GM12874 (cell line): Measurements from ENCODE around the gene REST.

Experiments used
- TF ChIP-seq, protein P1 (sequence below): IDR thresholded peaks from 2 replicates; pipeline ENCODE4 v1.5.1; 2011; ENCODE audit warnings: low read depth, mild to moderate bottlenecking, control low read depth, low read length, moderate library complexity; ENCODE audit not compliant: insufficient read depth

REST gene

DNA sequence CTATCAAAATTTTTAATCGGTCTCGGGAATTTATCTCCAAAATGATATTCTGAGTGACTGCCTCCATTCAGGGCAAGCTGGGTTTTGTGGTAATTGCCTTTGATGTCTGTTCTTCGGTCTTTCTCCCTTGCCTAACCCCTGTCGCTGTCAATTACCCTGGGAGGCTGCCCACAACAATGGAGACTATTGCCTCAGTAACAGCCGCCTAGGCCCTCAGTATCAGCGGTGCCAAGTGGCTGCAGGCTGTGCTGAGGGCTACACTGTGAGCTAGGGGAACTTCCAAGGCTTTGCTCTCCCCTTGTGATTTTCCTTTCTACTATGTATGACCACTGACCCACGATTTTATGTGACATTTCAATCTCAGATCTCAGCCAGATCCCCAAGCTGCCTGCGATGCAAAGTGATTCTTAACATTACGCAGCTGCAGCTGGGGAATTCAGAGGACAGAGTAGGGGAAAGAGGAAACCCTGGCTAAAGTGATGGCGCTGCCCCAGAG, 36.3 kb upstream of the REST start:
- TF ChIP-seq, protein P1, sequence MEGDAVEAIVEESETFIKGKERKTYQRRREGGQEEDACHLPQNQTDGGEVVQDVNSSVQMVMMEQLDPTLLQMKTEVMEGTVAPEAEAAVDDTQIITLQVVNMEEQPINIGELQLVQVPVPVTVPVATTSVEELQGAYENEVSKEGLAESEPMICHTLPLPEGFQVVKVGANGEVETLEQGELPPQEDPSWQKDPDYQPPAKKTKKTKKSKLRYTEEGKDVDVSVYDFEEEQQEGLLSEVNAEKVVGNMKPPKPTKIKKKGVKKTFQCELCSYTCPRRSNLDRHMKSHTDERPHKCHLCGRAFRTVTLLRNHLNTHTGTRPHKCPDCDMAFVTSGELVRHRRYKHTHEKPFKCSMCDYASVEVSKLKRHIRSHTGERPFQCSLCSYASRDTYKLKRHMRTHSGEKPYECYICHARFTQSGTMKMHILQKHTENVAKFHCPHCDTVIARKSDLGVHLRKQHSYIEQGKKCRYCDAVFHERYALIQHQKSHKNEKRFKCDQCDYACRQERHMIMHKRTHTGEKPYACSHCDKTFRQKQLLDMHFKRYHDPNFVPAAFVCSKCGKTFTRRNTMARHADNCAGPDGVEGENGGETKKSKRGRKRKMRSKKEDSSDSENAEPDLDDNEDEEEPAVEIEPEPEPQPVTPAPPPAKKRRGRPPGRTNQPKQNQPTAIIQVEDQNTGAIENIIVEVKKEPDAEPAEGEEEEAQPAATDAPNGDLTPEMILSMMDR, result no peak

DNA sequence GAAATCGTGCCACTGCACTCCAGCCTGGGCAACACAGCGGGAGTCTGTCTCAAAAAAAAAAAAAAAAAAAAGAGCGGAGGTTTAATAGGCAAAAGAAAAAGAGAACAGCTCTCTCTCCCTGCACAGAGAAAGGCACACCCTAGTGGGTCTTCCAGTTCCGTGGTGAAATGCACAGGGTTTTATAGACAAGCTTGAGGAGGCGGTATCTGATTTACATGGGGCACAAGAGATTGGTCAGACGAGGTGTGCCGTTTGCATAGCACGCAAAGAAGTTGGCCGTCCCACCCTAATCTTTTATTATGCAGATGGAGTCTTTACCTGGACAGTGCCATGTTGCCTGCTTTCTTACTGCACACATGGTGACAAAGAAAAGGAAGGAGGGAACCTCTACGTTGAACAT, 33.5 kb upstream of the REST start:
- TF ChIP-seq, protein P1, result no peak

DNA sequence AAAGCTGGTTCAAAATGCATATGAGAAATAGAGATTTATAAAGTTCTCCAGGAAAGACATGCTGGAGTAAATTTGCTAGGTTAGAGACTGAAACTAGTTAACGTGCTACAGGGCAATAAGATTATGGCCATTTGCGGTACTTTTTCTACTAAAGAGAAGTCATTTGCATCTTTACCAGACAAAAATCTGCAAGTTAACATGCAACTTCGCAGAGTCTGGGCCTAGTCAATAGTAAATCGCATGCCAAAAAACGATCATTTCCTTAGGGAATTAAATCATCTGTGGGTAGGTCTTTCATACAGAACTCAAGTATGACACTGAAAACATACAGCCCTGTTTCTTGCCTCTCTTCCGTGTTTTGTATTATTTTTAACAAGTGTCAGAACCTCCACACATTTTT, 32.8 kb upstream of the REST start:
- TF ChIP-seq, protein P1, result no peak

DNA sequence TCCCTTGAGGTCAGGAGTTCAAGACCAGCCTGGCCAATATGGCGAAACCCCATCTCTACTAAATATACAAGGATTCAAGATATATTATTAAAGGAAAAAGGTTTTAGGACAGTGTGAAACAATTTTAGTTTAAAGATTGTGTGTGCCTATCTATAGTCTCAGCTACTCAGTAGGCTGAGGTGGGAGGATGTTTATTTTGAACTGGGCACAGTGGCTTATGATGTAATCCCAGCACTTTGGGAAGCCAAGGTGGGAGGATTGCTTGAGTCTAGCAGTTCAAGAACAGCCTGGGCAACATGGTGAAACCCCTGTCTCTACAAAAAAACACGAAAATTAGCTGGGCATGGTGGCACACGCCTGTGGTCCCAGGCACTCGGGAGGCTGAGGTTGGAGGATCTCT, 31.4 kb upstream of the REST start:
- TF ChIP-seq, protein P1, result no peak

DNA sequence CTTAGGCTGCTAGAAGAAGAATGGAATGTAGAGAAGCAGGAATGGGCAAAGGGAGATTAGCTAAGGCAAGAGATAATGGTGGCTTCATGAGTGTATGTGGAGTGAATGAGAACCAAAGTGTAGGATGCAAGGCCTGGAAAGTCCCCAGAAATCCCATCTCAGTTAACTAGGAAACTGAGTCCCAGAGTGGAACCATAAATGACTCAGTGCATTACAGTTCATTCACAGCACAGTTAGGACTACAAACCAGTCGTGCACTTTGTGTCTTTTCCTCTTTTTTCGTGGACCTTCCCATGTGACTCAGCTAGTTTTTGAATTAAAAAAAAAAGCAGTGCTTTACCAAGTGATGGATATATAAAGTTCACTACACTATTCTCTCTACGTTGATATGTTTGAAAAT, 27.7 kb upstream of the REST start:
- TF ChIP-seq, protein P1, result no peak

DNA sequence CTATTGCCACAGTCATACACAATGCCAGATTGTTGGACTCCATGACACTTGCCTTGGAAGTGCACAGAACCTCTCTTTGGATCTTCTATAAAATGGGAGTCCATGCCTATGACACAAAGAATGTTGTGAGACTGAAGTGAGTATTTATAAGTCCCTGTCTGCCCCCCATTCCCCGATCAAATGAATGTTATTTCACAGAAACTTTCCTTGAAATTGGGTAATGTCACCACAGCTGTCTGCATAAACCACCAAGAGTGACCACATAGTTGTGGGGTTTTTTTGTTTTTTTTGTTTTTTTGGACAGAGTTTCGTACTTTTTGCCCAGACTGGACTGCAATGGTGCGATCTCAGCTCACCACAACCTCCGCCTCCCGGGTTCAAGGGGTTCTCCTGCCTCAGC, 27.1 kb upstream of the REST start:
- TF ChIP-seq, protein P1, result no peak

DNA sequence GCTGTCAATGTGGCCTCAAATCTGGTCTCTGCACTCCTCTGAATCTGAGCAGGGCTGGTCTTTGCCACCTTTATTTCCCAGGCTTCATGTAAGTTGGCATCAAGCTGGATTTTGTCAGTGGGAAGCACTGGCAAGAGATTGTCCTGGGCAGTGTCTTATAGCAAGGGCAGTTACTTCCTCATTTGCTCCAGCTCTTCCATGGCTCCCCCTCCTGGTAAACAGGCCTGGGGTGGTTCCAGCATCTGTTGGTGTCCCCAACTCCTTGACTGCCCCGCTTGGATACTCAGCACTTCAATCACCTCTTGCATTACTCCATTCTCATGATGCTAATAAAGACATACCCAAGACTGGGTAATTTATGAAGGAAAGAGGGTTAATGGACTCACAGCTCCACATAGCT, 15.0 kb upstream of the REST start:
- TF ChIP-seq, protein P1, result no peak

DNA sequence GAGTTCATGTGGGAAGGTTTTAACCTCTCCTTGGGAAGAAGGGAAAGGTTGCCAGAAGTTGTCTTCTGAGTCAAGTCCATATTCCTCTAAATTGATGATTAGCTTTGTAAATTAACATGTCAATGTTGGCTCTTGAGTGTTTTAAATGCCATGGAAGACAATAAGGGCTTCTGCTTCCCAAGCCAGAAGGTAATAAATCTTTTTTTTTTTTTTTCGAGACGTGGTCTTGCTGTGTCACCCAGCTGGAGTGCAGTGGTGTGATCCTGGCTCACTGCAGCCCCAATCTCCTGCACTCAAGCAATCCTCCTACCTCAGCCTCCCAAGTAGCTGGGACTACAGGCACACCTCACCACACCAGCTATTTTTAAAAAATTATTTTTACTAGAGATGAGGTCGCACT, 5.0 kb upstream of the REST start:
- TF ChIP-seq, protein P1, result no peak
